Inferior parietal cortex (tissue), 1 donor: Measurements from ENCODE around the gene NDUFV2.

Experiments
- DNase-seq: peaks from one replicate; pipeline ENCODE4 v3.0.0-alpha.2; 2016; ENCODE audit errors: extremely low spot score

The NDUFV2 gene

GRCh38 chr18:9117980-9118841 is 15.7 kb downstream of the NDUFV2 start:
- DNase-seq, result no peak

- DNase-seq, result no peak
These were observed 18.3 kb downstream of the NDUFV2 start for GRCh38 chr18:9120796-9121195.

GRCh38 chr18:9123520-9123919 is 21.0 kb downstream of the NDUFV2 start:
- no peak for DNase-seq

GRCh38 chr18:9124824-9125223 is 22.3 kb downstream of the NDUFV2 start:
- no peak for DNase-seq

GRCh38 chr18:9126337-9126736 is 23.8 kb downstream of the NDUFV2 start:
- no peak for DNase-seq

GRCh38 chr18:9130195-9130594 is 27.7 kb downstream of the NDUFV2 start:
- no peak for DNase-seq

- no peak for DNase-seq
These were observed 28.3 kb downstream of the NDUFV2 start for GRCh38 chr18:9130806-9131205.

GRCh38 chr18:9132628-9133027 is 30.1 kb downstream of the NDUFV2 start:
- no peak for DNase-seq

GRCh38 chr18:9133225-9133624 is 30.7 kb downstream of the NDUFV2 start:
- no peak for DNase-seq

- no peak for DNase-seq
These were observed 32.8 kb downstream of the NDUFV2 start for GRCh38 chr18:9135081-9135911.

- peak; percentile 61 for DNase-seq
These were observed 33.4 kb downstream of the NDUFV2 start for GRCh38 chr18:9135912-9136314.

- DNase-seq, result peak; percentile 95
These were observed 34.0 kb downstream of the NDUFV2 start, which contains the start of gene ANKRD12 for GRCh38 chr18:9136315-9137155. Gene ANKRD12, plus strand, starts transcription at chr18:9136781. Its CDS starts 45,652 bp downstream, at chr18:9182433.

GRCh38 chr18:9137168-9138066 is 34.9 kb downstream of the NDUFV2 start:
- DNase-seq, result peak; percentile 68

- DNase-seq, result no peak
These were observed 37.0 kb downstream of the NDUFV2 start for GRCh38 chr18:9139400-9140039.

- no peak for DNase-seq
These were observed 37.9 kb downstream of the NDUFV2 start for GRCh38 chr18:9140381-9140780.

- no peak for DNase-seq
These were observed 38.5 kb downstream of the NDUFV2 start for GRCh38 chr18:9140984-9141383.

- DNase-seq, result no peak
These were observed 43.7 kb downstream of the NDUFV2 start for GRCh38 chr18:9146224-9146623.

- peak; percentile 79 for DNase-seq
These were observed 45.1 kb downstream of the NDUFV2 start for GRCh38 chr18:9147440-9148202.

GRCh38 chr18:9148203-9148552 is 45.7 kb downstream of the NDUFV2 start:
- DNase-seq, result no peak

GRCh38 chr18:9150121-9150520 is 47.6 kb downstream of the NDUFV2 start:
- no peak for DNase-seq
